GM18867 (cell line): ENCODE results near the gene TBRG4.
A peak's percentile ranks its signal among the peaks of the same experiment; 100 is the strongest.
"Not testable (repeated sequence)": the region's sequence is repeated elsewhere in the genome, so short reads cannot be mapped to it uniquely, and the experiment has no call there.

ENCODE experiments used
- ATAC-seq: cut with Tn5 transposase; IDR thresholded peaks from one replicate; pipeline ENCODE4 v1.9.1; 2021; ENCODE audit warnings: mild to moderate bottlenecking, moderate library complexity; ENCODE audit not compliant: unreplicated experiment

The TBRG4 gene

GRCh38 chr7:45111298-45112223, at the start of gene TBRG4:
TSS of gene TBRG4 (minus strand) at chr7:45111697. CDS start at chr7:45109237, 2,460 bp downstream.
- ATAC-seq: peak; percentile 94

GRCh38 chr7:45161138-45161537, 49.6 kb upstream of the TBRG4 start:
- no peak for ATAC-seq

DNA sequence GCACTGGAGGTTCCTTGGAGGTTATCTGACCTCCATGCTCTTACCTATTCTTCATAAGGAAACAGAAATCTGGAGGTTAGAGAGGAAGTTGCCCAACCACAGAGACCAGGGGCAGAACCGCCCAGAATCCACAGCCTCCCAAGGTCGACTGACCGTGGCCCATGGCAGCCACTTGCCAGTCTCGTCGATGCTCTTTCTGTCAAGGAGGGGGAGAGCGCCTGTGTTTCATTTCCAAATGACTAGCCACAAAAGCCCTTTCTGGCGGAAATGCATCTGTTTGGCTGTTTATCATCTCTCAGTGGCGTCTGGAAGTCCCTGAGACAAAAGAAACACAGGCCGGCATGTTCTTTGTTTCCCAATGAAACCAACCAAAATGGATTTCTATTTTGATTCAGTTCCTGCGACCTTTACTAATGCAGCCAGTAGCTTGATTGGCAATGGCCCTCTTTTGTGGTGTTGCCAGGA, 49.0 kb upstream of the TBRG4 start:
- no peak for ATAC-seq

GRCh38 chr7:45159296-45159695, 47.8 kb upstream of the TBRG4 start:
- ATAC-seq: no peak

- no peak for ATAC-seq
Measured at GRCh38 chr7:45158471-45158870, 47.0 kb upstream of the TBRG4 start.

DNA sequence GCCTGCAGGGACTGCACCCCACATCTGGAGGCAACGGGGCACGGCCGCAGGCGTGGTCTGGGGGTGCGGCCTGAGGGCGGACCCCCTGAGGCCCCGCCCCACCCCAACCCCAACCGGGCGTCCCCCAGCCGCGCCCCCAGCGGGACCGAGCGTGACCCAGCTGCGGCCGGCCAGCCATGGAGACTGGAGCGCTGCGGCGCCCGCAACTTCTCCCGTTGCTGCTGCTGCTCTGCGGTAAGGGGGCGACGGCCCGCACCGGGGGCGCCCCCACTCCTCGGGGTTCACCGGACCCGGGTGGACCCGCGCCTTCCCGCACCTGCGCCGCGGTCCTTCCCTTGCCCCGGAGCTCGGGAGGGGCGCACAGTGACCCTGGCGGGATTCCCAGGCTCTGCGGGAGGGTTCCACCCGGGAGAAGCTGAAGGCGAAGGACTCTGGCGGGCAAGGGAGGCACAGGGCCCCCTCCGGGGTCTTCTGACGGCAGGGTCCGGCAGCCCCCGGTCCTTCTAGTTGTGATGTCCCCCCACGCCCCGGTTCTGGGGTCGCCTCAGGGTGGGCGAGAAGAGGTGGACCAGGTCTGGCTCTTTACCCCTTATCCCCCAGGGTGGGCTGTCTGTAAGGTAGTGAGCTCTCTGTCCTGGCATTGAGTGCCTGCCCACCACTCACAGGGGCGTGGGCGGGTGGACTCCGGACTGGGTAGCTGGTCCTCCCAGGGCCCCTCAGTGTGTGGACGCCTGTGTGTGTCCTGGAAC, 46.3 kb upstream of the TBRG4 start, which contains the start of gene RAMP3:
Gene RAMP3, plus strand, starts transcription at position 139 of the 749 bp plus-strand sequence. Its CDS starts 38 bp downstream, at position 177.
- ATAC-seq: no peak

DNA sequence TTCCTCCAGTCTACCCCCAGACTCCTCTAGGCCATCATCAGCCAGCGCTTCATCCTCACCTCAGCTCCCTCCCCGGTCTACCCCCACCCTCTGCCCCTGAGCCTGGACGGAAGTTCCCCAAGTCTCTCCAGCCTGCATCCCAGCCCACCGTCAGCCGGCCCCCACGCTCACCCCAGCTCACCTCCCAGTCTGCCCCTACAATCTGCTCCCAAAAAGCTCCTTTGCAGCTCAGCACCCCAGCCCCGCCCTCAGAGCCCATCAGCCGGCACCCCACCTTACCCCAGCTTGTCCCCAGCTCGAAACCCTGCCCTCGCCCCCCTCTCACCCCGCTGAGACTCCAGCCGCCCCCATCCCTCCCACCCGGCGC, 45.8 kb upstream of the TBRG4 start:
- no peak for ATAC-seq

GRCh38 chr7:45156516-45157272, 45.2 kb upstream of the TBRG4 start:
- ATAC-seq: no peak

DNA sequence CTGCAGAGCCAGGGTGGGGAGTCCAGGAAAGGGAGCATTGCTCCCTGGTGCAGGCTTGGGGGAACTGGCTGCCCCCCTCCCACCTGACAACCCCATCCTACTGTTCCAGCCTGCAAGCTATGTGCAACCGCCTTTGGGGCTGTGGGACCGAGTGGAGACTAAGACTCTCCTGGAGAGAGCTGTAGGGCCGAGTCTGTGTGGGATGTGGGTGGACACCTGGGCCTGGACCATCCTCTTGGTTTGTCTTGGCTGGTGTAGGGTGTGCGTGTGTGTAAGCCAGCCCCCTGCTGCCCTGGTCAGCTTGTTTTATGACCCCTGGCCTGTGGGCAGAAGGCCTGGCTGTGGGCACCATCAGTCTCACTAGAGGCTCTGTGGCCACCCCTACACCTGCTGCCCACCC, 44.4 kb upstream of the TBRG4 start:
- no peak for ATAC-seq

DNA sequence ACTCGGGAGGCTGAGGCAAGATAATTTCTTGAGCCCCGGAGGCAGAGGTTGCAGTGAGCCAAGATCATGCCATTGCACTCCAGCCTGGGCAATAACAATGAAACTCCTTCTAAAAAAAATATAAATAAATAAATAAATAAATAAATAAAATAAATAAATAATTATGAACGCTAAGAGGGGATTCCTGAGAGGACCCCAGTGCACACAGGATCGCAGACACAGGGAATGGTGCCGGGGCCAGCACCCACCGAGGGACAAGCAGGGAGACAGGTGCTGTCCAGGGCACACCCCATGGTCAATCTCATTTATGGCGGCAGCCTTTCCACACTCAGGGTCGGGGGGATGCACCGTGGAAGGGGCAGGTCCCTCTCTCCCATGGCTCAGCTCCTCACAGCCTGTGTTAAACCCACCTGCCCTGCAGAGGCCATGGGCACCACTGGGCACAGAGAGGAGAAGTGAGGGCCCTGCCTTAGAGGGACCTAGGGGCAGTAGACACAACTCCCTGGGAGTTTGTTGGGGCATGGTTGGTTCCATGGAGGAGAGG, 43.9 kb upstream of the TBRG4 start:
- no peak for ATAC-seq

- ATAC-seq: not testable (repeated sequence)
Measured at GRCh38 chr7:45153861-45154260, 42.4 kb upstream of the TBRG4 start.

- no peak for ATAC-seq
Measured at GRCh38 chr7:45153233-45153632, 41.7 kb upstream of the TBRG4 start.

GRCh38 chr7:45151967-45152366, 40.5 kb upstream of the TBRG4 start:
- no peak for ATAC-seq

- ATAC-seq: no peak
Measured at GRCh38 chr7:45151131-45151684, 39.7 kb upstream of the TBRG4 start.

GRCh38 chr7:45150199-45150598, 38.7 kb upstream of the TBRG4 start:
- no peak for ATAC-seq

DNA sequence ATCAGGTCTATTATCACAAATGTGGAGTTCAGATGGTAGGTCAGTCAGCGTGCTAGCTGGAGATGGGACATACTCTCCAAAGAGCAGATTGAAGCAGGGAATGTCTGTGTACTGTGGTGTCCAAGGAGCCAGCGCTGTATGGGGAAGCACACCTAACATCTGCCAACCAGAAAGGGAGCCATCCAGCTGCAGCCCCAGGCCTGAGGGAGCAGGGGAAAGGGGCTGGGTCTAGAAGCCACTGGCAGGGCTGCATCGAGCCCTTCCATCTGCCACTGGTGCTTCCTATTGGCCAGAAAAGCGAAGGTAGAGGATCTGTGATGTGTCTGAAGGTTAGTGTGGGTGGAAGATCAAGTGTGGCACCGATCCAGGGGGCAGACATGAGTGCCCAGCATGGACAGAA, 38.1 kb upstream of the TBRG4 start:
- no peak for ATAC-seq

GRCh38 chr7:45148653-45148973, 37.1 kb upstream of the TBRG4 start:
- no peak for ATAC-seq

- no peak for ATAC-seq
Measured at GRCh38 chr7:45147858-45148652, 36.6 kb upstream of the TBRG4 start.

- ATAC-seq: no peak
Measured at GRCh38 chr7:45146531-45147379, 35.3 kb upstream of the TBRG4 start.
